Activated T-cell treated with anti-CD3 and anti-CD28 coated beads, Interleukin-2, amount 50 U/mL, for 72 hours (primary cell): ENCODE results near the gene TEDC2. TPM values are rescaled to one million over a fixed set of nuclear protein-coding genes. Genes with fewer than 3 reads are reported as not detected.

ENCODE experiments used
- ATAC-seq, 2 donors: fragments of 150-1000 bp; cut with Tn5 transposase; replicated peaks in 1 of 2; 2 replicates each; pipeline ENCODE4 v1.10.0; 2021; ENCODE audit warnings: moderate library complexity in 2 of 2, mild to moderate bottlenecking in 1 of 2
- DNase-seq, 2 donors: peaks; one replicate each; pipeline ENCODE4 v3.0.0; 2021 to 2022; ENCODE audit warnings: mixed read lengths in 1 of 2
- H3K27ac Mint-ChIP-seq: one replicate; pipeline ENCODE4 v1.8.0; 2022; ENCODE audit warnings: mild to moderate bottlenecking, moderate library complexity, mixed read lengths
- H3K27me3 Mint-ChIP-seq: one replicate; pipeline ENCODE4 v1.8.0; 2022; ENCODE audit warnings: low read depth, mixed read lengths
- H3K36me3 Mint-ChIP-seq, 2 donors: one replicate each; pipeline ENCODE4 v1.8.0; 2022; ENCODE audit warnings: mixed read lengths in 2 of 2, mild to moderate bottlenecking in 1 of 2; ENCODE audit not compliant: insufficient read depth in 2 of 2
- H3K4me1 Mint-ChIP-seq: one replicate; pipeline ENCODE4 v1.8.0; 2022; ENCODE audit warnings: low read depth, mixed read lengths
- H3K4me3 Mint-ChIP-seq, 2 donors: one replicate each; pipeline ENCODE4 v1.8.0; 2022; ENCODE audit warnings: mild to moderate bottlenecking in 2 of 2, mixed read lengths in 2 of 2, moderate library complexity in 2 of 2
- H3K9me3 Mint-ChIP-seq, 2 donors: one replicate each; pipeline ENCODE4 v1.8.0; 2022; ENCODE audit warnings: mixed read lengths in 2 of 2
- total RNA-seq, 2 donors: library from RNA; stranded (reverse); gene quantifications; one replicate each; pipeline ENCODE4 v1.2.3, GENCODE V29; 2022

The TEDC2 gene
- total RNA-seq, 2 donors from 2014 or later = 23.0 to 32.7 TPM

- H3K4me1 Mint-ChIP-seq = peaks cover 11% of the 10 kb centered on the region
- DNase-seq (no peak), ATAC-seq (no peak)
- no peak overlapping the region for H3K4me3 Mint-ChIP-seq
- H3K27me3 Mint-ChIP-seq = no peaks in the 10 kb centered on the region
- H3K9me3 Mint-ChIP-seq = no peaks in the 10 kb centered on the region
- no peak overlapping the region for H3K27ac Mint-ChIP-seq
- no peaks in the 10 kb centered on the region for H3K36me3 Mint-ChIP-seq
These were observed 21.0 kb downstream of the TEDC2 start for GRCh38 chr16:2480948-2481347.

- no peaks in the 10 kb centered on the region for H3K27me3 Mint-ChIP-seq
- no peak overlapping the region for H3K4me3 Mint-ChIP-seq
- ATAC-seq (no peak), DNase-seq (no peak)
- H3K27ac Mint-ChIP-seq = no peak overlapping the region
- H3K9me3 Mint-ChIP-seq = no peaks in the 10 kb centered on the region
- H3K4me1 Mint-ChIP-seq = peaks cover 9% of the 10 kb centered on the region
- no peaks in the 10 kb centered on the region for H3K36me3 Mint-ChIP-seq
These were observed 21.8 kb downstream of the TEDC2 start for GRCh38 chr16:2481676-2482075.

- Mint-ChIP-seq H3K36me3 (no peaks in the 10 kb centered on the region), H3K4me1 (peaks cover 11% of the 10 kb centered on the region), H3K4me3 (no peak overlapping the region), H3K27ac (no peak overlapping the region), H3K27me3 (no peaks in the 10 kb centered on the region), H3K9me3 (no peaks in the 10 kb centered on the region)
- ATAC-seq (no peak), DNase-seq (no peak)
These were observed 22.3 kb downstream of the TEDC2 start for GRCh38 chr16:2482249-2482648.

- Mint-ChIP-seq H3K27me3 (no peaks in the 10 kb centered on the region), H3K36me3 (no peaks in the 10 kb centered on the region), H3K4me1 (peaks cover 17% of the 10 kb centered on the region), H3K4me3 (no peak overlapping the region), H3K27ac (no peak overlapping the region), H3K9me3 (no peaks in the 10 kb centered on the region)
- DNase-seq (no peak), ATAC-seq (no peak)
These were observed 23.0 kb downstream of the TEDC2 start for GRCh38 chr16:2482708-2483534.

GRCh38 chr16:2483939-2484897 is 24.3 kb downstream of the TEDC2 start:
- H3K4me1 Mint-ChIP-seq = peaks cover 21% of the 10 kb centered on the region
- ATAC-seq (no peak), DNase-seq (no peak)
- H3K27ac Mint-ChIP-seq = no peak overlapping the region
- no peak overlapping the region for H3K4me3 Mint-ChIP-seq
- no peaks in the 10 kb centered on the region for H3K36me3 Mint-ChIP-seq
- H3K27me3 Mint-ChIP-seq = no peaks in the 10 kb centered on the region
- no peaks in the 10 kb centered on the region for H3K9me3 Mint-ChIP-seq

- Mint-ChIP-seq H3K4me1 (peaks cover 21% of the 10 kb centered on the region), H3K9me3 (no peaks in the 10 kb centered on the region), H3K36me3 (no peaks in the 10 kb centered on the region), H3K4me3 (no peak overlapping the region), H3K27me3 (no peaks in the 10 kb centered on the region), H3K27ac (no peak overlapping the region)
- no peak for ATAC-seq
- DNase-seq = no peak
These were observed 25.1 kb downstream of the TEDC2 start for GRCh38 chr16:2484898-2485508.

GRCh38 chr16:2485811-2486507 is 26.1 kb downstream of the TEDC2 start:
- no peaks in the 10 kb centered on the region for H3K9me3 Mint-ChIP-seq
- H3K27ac Mint-ChIP-seq = no peak overlapping the region
- H3K36me3 Mint-ChIP-seq = no peaks in the 10 kb centered on the region
- no peaks in the 10 kb centered on the region for H3K27me3 Mint-ChIP-seq
- ATAC-seq (no peak), DNase-seq (no peak)
- H3K4me1 Mint-ChIP-seq = peaks cover 21% of the 10 kb centered on the region
- no peak overlapping the region for H3K4me3 Mint-ChIP-seq

GRCh38 chr16:2486645-2487516 is 27.0 kb downstream of the TEDC2 start:
- H3K9me3 Mint-ChIP-seq = no peaks in the 10 kb centered on the region
- H3K4me3 Mint-ChIP-seq = peak overlapping the region; percentile 56 to 67
- H3K27me3 Mint-ChIP-seq = no peaks in the 10 kb centered on the region

GRCh38 chr16:2487517-2487842 is 27.6 kb downstream of the TEDC2 start:
- no peaks in the 10 kb centered on the region for H3K9me3 Mint-ChIP-seq

More at GRCh38 chr16:2486645-2487516, 27.0 kb downstream of the TEDC2 start:
- ATAC-seq (peak; percentile 98), DNase-seq (peak; percentile 81 to 84)
- peak overlapping the region; percentile 58 for H3K27ac Mint-ChIP-seq
- no peaks in the 10 kb centered on the region for H3K36me3 Mint-ChIP-seq
- H3K4me1 Mint-ChIP-seq = peaks cover 21% of the 10 kb centered on the region

GRCh38 chr16:2487903-2488531 is 28.1 kb downstream of the TEDC2 start:
- Mint-ChIP-seq H3K4me1 (peaks cover 21% of the 10 kb centered on the region), H3K36me3 (no peaks in the 10 kb centered on the region), H3K27ac (no peak overlapping the region), H3K4me3 (no peak overlapping the region), H3K9me3 (no peaks in the 10 kb centered on the region), H3K27me3 (no peaks in the 10 kb centered on the region)
- DNase-seq (no peak), ATAC-seq (no peak)

More at GRCh38 chr16:2487517-2487842, 27.6 kb downstream of the TEDC2 start:
- ATAC-seq (no peak), DNase-seq (no peak)
- Mint-ChIP-seq H3K27me3 (no peaks in the 10 kb centered on the region), H3K4me1 (peaks cover 21% of the 10 kb centered on the region), H3K36me3 (no peaks in the 10 kb centered on the region), H3K4me3 (peak overlapping the region; percentile 56 to 67), H3K27ac (peak overlapping the region; percentile 58)

GRCh38 chr16:2489581-2489980 is 29.7 kb downstream of the TEDC2 start:
- ATAC-seq (no peak), DNase-seq (no peak)
- Mint-ChIP-seq H3K27me3 (no peaks in the 10 kb centered on the region), H3K4me1 (peaks cover 21% of the 10 kb centered on the region), H3K9me3 (no peaks in the 10 kb centered on the region), H3K27ac (no peak overlapping the region), H3K4me3 (no peak overlapping the region), H3K36me3 (no peaks in the 10 kb centered on the region)
